Erythroblast (primary cell): ENCODE measurements around the gene ZNF362.

Source experiments
- GATA1 ChIP-seq: IDR thresholded peaks from 2 replicates; pipeline ENCODE4 v1.6.1; 2011; ENCODE audit warnings: low read depth, mild to moderate bottlenecking, control low read depth, low read length, moderate library complexity
- POLR2A ChIP-seq: IDR thresholded peaks from 2 replicates; pipeline ENCODE4 v1.6.1; 2011; ENCODE audit warnings: mild to moderate bottlenecking, low read length

- TF ChIP-seq POLR2A (no peak), GATA1 (no peak)
These were observed 39.3 kb downstream of the ZNF362 start for GRCh38 chr1:33295450-33296081.
